IMR-90 (cell line): ENCODE measurements around the gene TM4SF18. TPM values are rescaled to one million over a fixed set of nuclear protein-coding genes. Genes with fewer than 3 reads are reported as not detected.

Source experiments
- ATAC-seq: fragments of 200-7000 bp; cut with Tn5 transposase; 2 replicates; pipeline ENCODE4 v1.9.1; 2020; ENCODE audit warnings: low read depth, mild to moderate bottlenecking, moderate library complexity
- BruUV-seq: library from RNA; stranded (reverse); fragments of 400-500 nt; replicated peaks from 2 replicates; lab custom pipeline; 2021; lab: Mats Ljungman, UMichigan
- CTCF ChIA-PET: fragments of 300-600 bp; formaldehyde crosslinking; extraction: SDS; loops from one replicate; lab custom pipeline; 2021; ENCODE audit warnings: antibody characterized with exemption; lab: Yijun Ruan, JAX
- POLR2A ChIA-PET: fragments of 300-600 bp; sonication (Branson Sonifier 250); formaldehyde crosslinking; loops from one replicate; lab custom pipeline; 2022; ENCODE audit warnings: antibody characterized with exemption; ENCODE audit not compliant: unreplicated experiment; lab: Charles Lee
- DNase-seq: peaks from one replicate; pipeline ENCODE4 v3.0.0; 2013
- H2AFZ ChIP-seq: replicated peaks from 2 replicates; pipeline ENCODE3; 2013; ENCODE audit warnings: low read length, mild to moderate bottlenecking; ENCODE audit not compliant: poor library complexity
- H2AK5ac ChIP-seq: 2 replicates; pipeline ENCODE4 v1.6.1; 2013; ENCODE audit warnings: low read depth, low read length, inconsistent platforms
- H2AK9ac ChIP-seq: replicated peaks from 2 replicates; pipeline ENCODE3; 2013; ENCODE audit warnings: mild to moderate bottlenecking, low read depth, low read length, moderate library complexity; ENCODE audit not compliant: poor library complexity
- H2BK120ac ChIP-seq: 2 replicates; pipeline ENCODE4 v1.6.1; 2013; ENCODE audit warnings: low read depth, low read length, inconsistent platforms
- H2BK15ac ChIP-seq: 3 replicates; pipeline ENCODE4 v1.6.1; 2013; ENCODE audit warnings: low read depth, low read length, inconsistent platforms
- H2BK20ac ChIP-seq: 2 replicates; pipeline ENCODE4 v1.6.1; 2013; ENCODE audit warnings: low read depth, mild to moderate bottlenecking, inconsistent platforms, low read length, moderate library complexity
- H2BK5ac ChIP-seq: 2 replicates; pipeline ENCODE4 v1.6.1; 2013; ENCODE audit warnings: mild to moderate bottlenecking, low read depth, low read length, inconsistent platforms; ENCODE audit not compliant: poor library complexity, severe bottlenecking
- H3K14ac ChIP-seq: replicated peaks from 2 replicates; pipeline ENCODE4 v1.6.1; 2013; ENCODE audit warnings: low read depth, low read length, inconsistent platforms
- H3K18ac ChIP-seq: 2 replicates; pipeline ENCODE4 v1.6.1; 2013; ENCODE audit warnings: low read depth, low read length, control low read depth
- H3K23ac ChIP-seq: 2 replicates; pipeline ENCODE4 v1.6.1; 2013; ENCODE audit warnings: low read depth, low read length, inconsistent platforms
- H3K27ac ChIP-seq: 2 replicates; pipeline ENCODE4 v1.5.1; 2013; ENCODE audit warnings: mild to moderate bottlenecking, control low read depth, low read length; ENCODE audit not compliant: insufficient read depth
- H3K27me3 ChIP-seq: 2 replicates; pipeline ENCODE4 v1.6.1; 2013; ENCODE audit warnings: low read length; ENCODE audit not compliant: control insufficient read depth, insufficient read depth
- H3K36me3 ChIP-seq: 2 replicates; pipeline ENCODE4 v1.6.1; 2013; ENCODE audit warnings: low read length, mixed read lengths; ENCODE audit not compliant: control insufficient read depth, insufficient read depth
- H3K4ac ChIP-seq: 2 replicates; pipeline ENCODE4 v1.6.1; 2013; ENCODE audit warnings: low read depth, low read length, inconsistent platforms
- H3K4me1 ChIP-seq: 2 replicates; pipeline ENCODE4 v1.6.1; 2013; ENCODE audit warnings: low read length, mixed read lengths; ENCODE audit not compliant: control insufficient read depth, insufficient read depth
- H3K4me2 ChIP-seq: 2 replicates; pipeline ENCODE4 v1.6.1; 2013; ENCODE audit warnings: low read depth, mild to moderate bottlenecking, control low read depth, low read length, moderate library complexity
- H3K4me3 ChIP-seq: 2 replicates; pipeline ENCODE4 v1.5.1; 2013; ENCODE audit warnings: low read depth, mild to moderate bottlenecking, control low read depth, low read length, moderate library complexity; ENCODE audit not compliant: insufficient read depth
- H3K56ac ChIP-seq: 2 replicates; pipeline ENCODE4 v1.6.1; 2013; ENCODE audit warnings: low read length, inconsistent platforms; ENCODE audit not compliant: insufficient read depth; ENCODE audit errors: extremely low read depth
- H3K79me1 ChIP-seq, 2 experiments: 2 replicates each; pipeline ENCODE4 v1.6.1; 2013; ENCODE audit warnings: low read length in 2 of 2, inconsistent platforms in 1 of 2, low read depth in 1 of 2
- H3K9ac ChIP-seq: 2 replicates; pipeline ENCODE4 v1.6.1; 2013; ENCODE audit warnings: low read depth, low read length, control low read depth
- H3K9me1 ChIP-seq: 2 replicates; pipeline ENCODE4 v1.6.1; 2013; ENCODE audit warnings: low read length, inconsistent platforms; ENCODE audit not compliant: insufficient read depth
- H3K9me3 ChIP-seq: 2 replicates; pipeline ENCODE4 v1.6.1; 2013; ENCODE audit warnings: low read length; ENCODE audit not compliant: control insufficient read depth, insufficient read depth
- H4K20me1 ChIP-seq: 2 replicates; pipeline ENCODE4 v1.6.1; 2013; ENCODE audit warnings: low read length, inconsistent platforms; ENCODE audit not compliant: insufficient read depth
- H4K5ac ChIP-seq: 2 replicates; pipeline ENCODE4 v1.6.1; 2013; ENCODE audit warnings: mild to moderate bottlenecking, low read depth, low read length, control low read depth
- H4K8ac ChIP-seq, 2 experiments: 2 replicates each; pipeline ENCODE4 v1.6.1; 2013; ENCODE audit warnings: low read depth in 2 of 2, low read length in 2 of 2, control low read depth in 1 of 2, inconsistent platforms in 1 of 2
- H4K91ac ChIP-seq: 2 replicates; pipeline ENCODE4 v1.6.1; 2013; ENCODE audit warnings: low read depth, low read length, inconsistent platforms; ENCODE audit not compliant: insufficient read depth
- BHLHE40 ChIP-seq: fragments of 150-350 bp; IDR thresholded peaks from 2 replicates; pipeline ENCODE4 v1.6.1; 2016; ENCODE audit warnings: mild to moderate bottlenecking, low read depth, low read length
- CEBPB ChIP-seq: IDR thresholded peaks from 2 replicates; pipeline ENCODE4 v1.6.1; 2012; ENCODE audit warnings: low read depth, low read length, improper control_type of control experiment
- CHD1 ChIP-seq: IDR thresholded peaks from 2 replicates; pipeline ENCODE4 v1.6.1; 2012; ENCODE audit warnings: low read depth, low read length, improper control_type of control experiment
- CTCF ChIP-seq: conservative IDR thresholded peaks from 2 replicates; pipeline ENCODE4 v1.5.1; 2012; ENCODE audit warnings: mild to moderate bottlenecking, low read depth, low read length, improper control_type of control experiment
- ELK1 ChIP-seq: fragments of 150-350 bp; IDR thresholded peaks from 2 replicates; pipeline ENCODE4 v1.6.1; 2016; ENCODE audit warnings: low read depth, mild to moderate bottlenecking, low read length, moderate library complexity, borderline replicate concordance
- FOS ChIP-seq: fragments of 150-350 bp; IDR thresholded peaks from 2 replicates; pipeline ENCODE4 v1.6.1; 2016; ENCODE audit warnings: low read depth, low read length
- MAFK ChIP-seq: IDR thresholded peaks from 2 replicates; pipeline ENCODE4 v1.6.1; 2012; ENCODE audit warnings: low read depth, low read length, improper control_type of control experiment
- MXI1 ChIP-seq: IDR thresholded peaks from 2 replicates; pipeline ENCODE4 v1.6.1; 2012; ENCODE audit warnings: low read depth, mild to moderate bottlenecking, low read length, moderate library complexity, borderline replicate concordance
- NFE2L2 ChIP-seq: fragments of 150-350 bp; IDR thresholded peaks from 2 replicates; pipeline ENCODE4 v1.6.1; 2016; ENCODE audit warnings: low read depth, mild to moderate bottlenecking, low read length
- POLR2A ChIP-seq: IDR thresholded peaks from 2 replicates; pipeline ENCODE4 v1.6.1; 2012; ENCODE audit warnings: mild to moderate bottlenecking, low read depth, low read length
- RCOR1 ChIP-seq: IDR thresholded peaks from 2 replicates; pipeline ENCODE4 v1.6.1; 2012; ENCODE audit warnings: mild to moderate bottlenecking, low read length, improper control_type of control experiment; ENCODE audit not compliant: insufficient replicate concordance
- RFX5 ChIP-seq: IDR thresholded peaks from 2 replicates; pipeline ENCODE4 v1.8.0; 2012; ENCODE audit warnings: low read depth, mild to moderate bottlenecking, low read length, moderate library complexity
- SMC3 ChIP-seq: fragments of 150-350 bp; IDR thresholded peaks from 2 replicates; pipeline ENCODE4 v1.6.1; 2016; ENCODE audit warnings: low read depth, mild to moderate bottlenecking, antibody characterized with exemption, low read length, moderate library complexity
- USF2 ChIP-seq: fragments of 150-350 bp; IDR thresholded peaks from 2 replicates; pipeline ENCODE4 v1.6.1; 2017; ENCODE audit warnings: mild to moderate bottlenecking, antibody characterized with exemption, low read length, low read depth
- WGBS, 2 experiments: methylation state at CpG; one replicate each; pipeline versions ENCODE4 v1.1.5 to v1.1.7; 2013; ENCODE audit warnings: missing lambda C conversion rate in 2 of 2; ENCODE audit not compliant: insufficient read length in 1 of 2; ENCODE audit errors: extremely low coverage in 2 of 2; 5-methylcytosine and 5-hydroxymethylcytosine counted together
- dilution Hi-C: fragments of 300-500 bp; cut with HindIII; formaldehyde crosslinking; loops from one replicate; pipeline ENCODE4 v1.14.3; 2018; ENCODE audit warnings: low sequenced_read_pairs; ENCODE audit not compliant: unreplicated experiment
- in situ Hi-C: fragments of 300-500 bp; cut with MboI; formaldehyde crosslinking; loops from 3 replicates; pipeline ENCODE4 v1.14.3; 2019; ENCODE audit warnings: low sequenced_read_pairs, inconsistent platforms, mixed read lengths
- intact Hi-C: fragments of 100-400 bp; cut with micrococcal nuclease; formaldehyde crosslinking; loops from 2 replicates; pipeline ENCODE4 v1.10.0; 2022
- polyA plus RNA-seq, 3 experiments: library from polyadenylated mRNA; depleted of rRNA; stranded (reverse); fragments of >200 nt; gene quantifications; 2 replicates each; pipeline ENCODE4 v1.2.3, GENCODE V29; 2012; ENCODE audit warnings: low replicate concordance in 1 of 3
- total RNA-seq: library from RNA; depleted of rRNA; stranded (reverse); fragments of >200 nt; gene quantifications from 2 replicates; pipeline ENCODE4 v1.2.3, GENCODE V29; 2012

Gene TM4SF18
- total and polyA plus RNA-seq, 2 of the 4 experiments (the other 2 are of a cell fraction), result under 0.01 TPM; not detected in 1

GRCh38 chr3:149271669-149272068 is 61.8 kb downstream of the TM4SF18 start:
- H3K14ac ChIP-seq, result no peak overlapping the region
- no peaks in the 10 kb centered on the region for H4K20me1 ChIP-seq
- no peak overlapping the region for H3K9ac ChIP-seq
- H4K5ac ChIP-seq, result peak overlapping the region; percentile 15
- CTCF ChIA-PET, result interaction anchor here (0.6 to 1.5 kb wide), 3 partner anchors 151 to 316 kb away, joined by 3 to 6 read pairs (median 4); no protein-coding TSS in a partner anchor
- peak overlapping the region; percentile 32; the same call in 1 of the 2 replicates for H2BK20ac ChIP-seq
- peak overlapping the region; percentile 56 for H2AK5ac ChIP-seq
- no peak overlapping the region for H2AFZ ChIP-seq
- H3K9me1 ChIP-seq, result no peaks in the 10 kb centered on the region
- 0 out of 4 replicates have a peak overlapping the region, but pooled peaks of 1 of the 2 experiments have one; percentile 51 for H4K8ac ChIP-seq
- WGBS, 2 experiments, result 100% methylated on average over 1 of the region's 6 CpGs; no CpG with 5 or more reads in 1 of the 2 experiments
- H3K56ac ChIP-seq, result no peak overlapping the region
- dilution Hi-C loops, result no loop called here
- TF ChIP-seq RFX5 (no peak), SMC3 (no peak), RCOR1 (no peak), MAFK (no peak), FOS (no peak), CHD1 (no peak), BHLHE40 (no peak), CEBPB (no peak), ELK1 (no peak), MXI1 (no peak), USF2 (no peak), POLR2A (no peak), NFE2L2 (no peak), CTCF (no peak)
- H2AK9ac ChIP-seq, result no peak overlapping the region
- no peaks in the 10 kb centered on the region for H3K36me3 ChIP-seq
- no peaks in the 10 kb centered on the region for H3K27me3 ChIP-seq
- no peak for DNase-seq
- no peak overlapping the region for H2BK5ac ChIP-seq
- H3K18ac ChIP-seq, result peak overlapping the region; percentile 33
- H3K27ac ChIP-seq, result no peak overlapping the region
- no peaks in the 10 kb centered on the region for H3K79me1 ChIP-seq
- peak overlapping the region; percentile 8 for H4K91ac ChIP-seq
- H2BK120ac ChIP-seq, result peak overlapping the region; percentile 64
- in situ Hi-C loops, result loop anchor here (5.0 kb wide), 2 partner anchors 154 to 314 kb away; no protein-coding TSS in a partner anchor
- no TSS peak for BruUV-seq
- peak overlapping the region; percentile 85 for H2BK15ac ChIP-seq
- peak overlapping the region; percentile 28; the same call in 1 of the 2 replicates for H3K4ac ChIP-seq
- no peak for ATAC-seq
- POLR2A ChIA-PET, result no interaction called here
- no peak overlapping the region for H3K4me3 ChIP-seq
- H3K9me3 ChIP-seq, result no peaks in the 10 kb centered on the region
- no peak overlapping the region for H3K4me2 ChIP-seq
- H3K4me1 ChIP-seq, result no peaks in the 10 kb centered on the region
- intact Hi-C loops, result loop anchor here (2.0 kb wide), 5 partner anchors 63 to 309 kb away; partner anchors contain the start of gene HPS3
- H3K23ac ChIP-seq, result no peak overlapping the region
